GM13976 (cell line): Measurements from ENCODE around the gene HSPA4L.

Experiments used
- DNase-seq: peaks from one replicate; pipeline ENCODE4 v3.0.0; 2012; ENCODE audit warnings: low spot score
- in situ Hi-C: fragments of 300-500 bp; cut with MboI; formaldehyde crosslinking; loops from one replicate; pipeline ENCODE4 v1.12.0; 2022; ENCODE audit warnings: low sequenced_read_pairs, mixed read lengths, inconsistent platforms; ENCODE audit not compliant: unreplicated experiment
- TF ChIP-seq, protein P1 (sequence below): IDR thresholded peaks from 2 replicates; pipeline ENCODE4 v1.5.1; 2012; ENCODE audit warnings: borderline replicate concordance, mild to moderate bottlenecking; ENCODE audit not compliant: insufficient read depth; ENCODE audit errors: extremely low read depth, missing control alignments, control extremely low read depth

Gene HSPA4L

DNA sequence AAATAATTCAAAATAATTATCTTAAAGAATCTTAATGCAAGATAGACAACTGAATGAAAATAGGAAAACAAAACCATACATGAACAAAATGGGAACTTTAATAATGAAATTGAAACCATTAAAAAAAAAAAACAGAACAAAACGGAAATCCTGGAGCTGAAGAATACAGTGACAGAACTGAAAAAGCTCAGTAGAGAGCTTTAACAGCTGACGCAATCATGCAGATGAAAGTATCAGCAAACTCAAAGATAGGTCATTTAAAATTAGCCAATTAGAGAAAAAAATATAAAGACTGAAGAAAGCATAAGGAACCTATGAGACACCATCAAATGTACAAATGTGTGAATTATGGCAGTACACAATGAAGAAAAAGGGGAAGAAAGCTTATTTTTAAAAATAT lies 33.2 kb upstream of the HSPA4L start:
- in situ Hi-C loops = no loop called here
- DNase-seq = no peak
- TF ChIP-seq, protein P1, sequence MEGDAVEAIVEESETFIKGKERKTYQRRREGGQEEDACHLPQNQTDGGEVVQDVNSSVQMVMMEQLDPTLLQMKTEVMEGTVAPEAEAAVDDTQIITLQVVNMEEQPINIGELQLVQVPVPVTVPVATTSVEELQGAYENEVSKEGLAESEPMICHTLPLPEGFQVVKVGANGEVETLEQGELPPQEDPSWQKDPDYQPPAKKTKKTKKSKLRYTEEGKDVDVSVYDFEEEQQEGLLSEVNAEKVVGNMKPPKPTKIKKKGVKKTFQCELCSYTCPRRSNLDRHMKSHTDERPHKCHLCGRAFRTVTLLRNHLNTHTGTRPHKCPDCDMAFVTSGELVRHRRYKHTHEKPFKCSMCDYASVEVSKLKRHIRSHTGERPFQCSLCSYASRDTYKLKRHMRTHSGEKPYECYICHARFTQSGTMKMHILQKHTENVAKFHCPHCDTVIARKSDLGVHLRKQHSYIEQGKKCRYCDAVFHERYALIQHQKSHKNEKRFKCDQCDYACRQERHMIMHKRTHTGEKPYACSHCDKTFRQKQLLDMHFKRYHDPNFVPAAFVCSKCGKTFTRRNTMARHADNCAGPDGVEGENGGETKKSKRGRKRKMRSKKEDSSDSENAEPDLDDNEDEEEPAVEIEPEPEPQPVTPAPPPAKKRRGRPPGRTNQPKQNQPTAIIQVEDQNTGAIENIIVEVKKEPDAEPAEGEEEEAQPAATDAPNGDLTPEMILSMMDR = no peak

DNA sequence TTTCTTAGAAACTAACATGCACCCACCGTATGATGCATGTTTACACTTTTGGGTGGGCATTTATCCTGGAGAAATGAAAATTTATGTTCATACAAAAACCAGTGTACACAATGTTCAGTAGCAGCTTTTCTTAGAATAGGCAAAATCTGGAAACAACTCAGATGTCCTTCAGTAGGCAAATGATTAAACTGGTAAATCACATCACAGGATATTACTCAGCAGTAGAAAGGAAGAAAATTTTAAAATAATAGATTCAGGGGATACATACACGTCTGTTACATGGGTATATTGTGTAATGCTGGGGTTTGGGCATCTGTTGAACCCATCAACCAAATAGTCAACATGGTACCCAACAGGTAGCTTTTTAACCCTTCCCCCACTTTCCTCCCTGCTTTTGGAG lies 25.2 kb upstream of the HSPA4L start:
- TF ChIP-seq, protein P1 = no peak
- in situ Hi-C loops = no loop called here
- DNase-seq = no peak

DNA sequence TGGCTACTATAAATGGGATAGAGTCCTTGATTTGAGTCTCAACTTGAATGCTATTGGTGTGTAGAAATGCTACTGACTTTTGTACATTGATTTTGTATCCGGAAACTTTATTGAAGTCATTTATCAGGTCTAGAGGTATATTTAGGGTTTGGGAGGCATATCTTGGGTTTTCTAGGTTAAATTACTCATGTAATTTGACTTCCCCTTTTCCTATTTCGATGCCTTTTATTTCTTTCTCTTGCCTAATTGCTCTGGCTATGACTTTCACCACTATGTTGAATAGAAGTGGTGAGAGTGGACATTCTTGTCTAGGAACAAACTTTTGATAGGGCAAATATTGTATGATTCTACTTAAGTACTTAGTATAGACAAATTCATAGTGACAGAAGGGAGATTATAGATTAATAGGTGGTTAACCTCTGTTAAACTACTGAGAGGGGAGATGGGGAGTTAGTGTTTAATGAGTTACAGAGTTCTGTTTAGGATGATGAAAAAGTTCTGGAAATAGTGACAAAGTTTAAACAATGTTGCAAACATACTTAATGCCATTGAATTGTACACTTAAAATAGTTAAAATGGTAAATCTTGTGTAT lies 22.8 kb upstream of the HSPA4L start:
- in situ Hi-C loops = no loop called here

DNA sequence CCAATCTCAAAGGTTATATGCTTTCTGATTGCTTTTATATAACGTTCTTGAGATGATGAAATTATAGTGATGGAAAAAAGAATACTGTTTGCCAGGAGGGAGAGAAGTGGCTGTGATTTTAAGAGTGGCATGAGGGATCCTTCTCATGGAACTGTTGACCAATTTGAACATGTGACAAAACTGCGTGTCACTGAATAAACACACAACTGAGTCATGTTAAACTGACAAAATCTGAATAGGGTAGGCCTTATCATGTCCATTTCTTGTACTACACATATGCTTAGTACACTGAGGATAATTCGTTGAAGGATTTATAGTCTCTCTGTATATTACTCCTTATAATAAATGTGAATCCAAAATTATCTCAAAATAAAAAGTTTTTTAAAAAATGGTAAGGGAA lies 22.2 kb upstream of the HSPA4L start:
- in situ Hi-C loops = no loop called here
- TF ChIP-seq, protein P1 = no peak
- no peak for DNase-seq

More for the DNA sequence above, 22.8 kb upstream of the HSPA4L start:
- DNase-seq = no peak
- TF ChIP-seq, protein P1 = no peak

DNA sequence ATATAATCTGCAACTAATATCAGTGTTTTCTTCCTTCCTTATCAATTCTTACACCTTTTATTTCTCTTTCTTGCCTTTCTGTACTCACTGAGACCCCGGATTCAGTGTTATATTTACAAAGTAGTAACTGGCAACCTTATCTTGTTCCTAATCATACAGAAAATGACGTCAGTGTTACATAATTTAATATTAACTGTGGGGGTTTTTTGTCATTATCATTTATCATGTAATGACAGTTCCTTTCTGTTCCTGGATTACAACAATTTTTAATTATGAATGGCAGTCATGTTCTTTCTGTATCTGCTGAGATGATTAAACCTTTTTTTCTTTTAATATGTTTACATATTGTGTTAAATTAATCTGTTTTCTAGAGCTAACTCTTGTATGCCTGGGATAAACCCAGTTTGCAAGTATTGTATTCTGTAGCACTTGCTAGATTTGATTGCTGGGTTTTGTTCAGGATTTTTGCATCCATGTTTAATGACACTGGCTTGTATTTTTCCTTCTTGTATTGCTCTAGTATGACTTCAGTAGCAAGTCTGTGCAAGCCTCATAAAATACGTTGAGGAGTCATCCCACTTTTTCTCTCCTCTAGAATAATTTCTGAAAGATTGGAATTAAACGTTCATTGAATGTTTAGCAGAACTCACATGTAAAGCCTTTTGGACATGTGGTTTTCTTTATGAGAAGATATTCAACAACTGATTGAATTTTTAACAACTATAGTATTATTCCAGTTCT lies 10.4 kb upstream of the HSPA4L start:
- TF ChIP-seq, protein P1 = no peak
- no peak for DNase-seq
- in situ Hi-C loops = no loop called here

DNA sequence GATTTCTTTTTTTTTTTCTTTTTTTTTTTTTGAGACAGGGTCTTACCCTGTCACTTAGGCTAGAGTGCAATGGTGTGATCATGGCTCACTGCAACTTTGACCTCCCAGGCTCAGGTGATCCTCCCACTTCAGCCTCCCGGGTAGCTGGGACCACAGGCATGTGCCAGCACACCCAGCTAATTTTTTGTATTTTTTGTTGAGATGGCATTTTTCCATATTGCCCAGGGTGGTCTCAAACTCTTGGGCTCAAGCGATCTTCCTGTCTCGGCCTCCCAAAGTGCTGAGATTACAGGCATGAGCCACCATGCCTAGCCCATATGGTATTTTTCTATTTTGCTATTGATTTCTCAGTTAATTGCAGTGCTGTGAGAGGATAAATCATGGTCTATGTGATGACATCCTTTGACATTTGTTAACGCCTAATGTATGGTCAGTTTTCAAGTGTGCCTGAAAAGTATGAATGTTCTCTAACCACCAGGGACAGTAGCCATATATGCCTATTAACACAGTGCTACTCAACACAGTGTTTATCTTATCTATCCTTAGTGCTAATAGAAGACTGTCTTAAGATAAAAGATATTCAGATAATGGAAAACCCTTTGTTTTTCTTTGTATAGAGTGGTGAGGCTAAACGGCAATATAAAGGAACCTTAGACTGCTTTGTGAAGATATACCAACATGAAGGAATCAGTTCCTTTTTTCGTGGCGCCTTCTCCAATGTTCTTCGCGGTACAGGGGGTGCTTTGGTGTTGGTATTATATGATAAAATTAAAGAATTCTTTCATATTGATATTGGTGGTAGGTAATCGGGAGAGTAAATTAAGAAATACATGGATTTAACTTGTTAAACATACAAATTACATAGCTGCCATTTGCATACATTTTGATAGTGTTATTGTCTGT lies 9.1 kb upstream of the HSPA4L start:
- no peak for DNase-seq
- in situ Hi-C loops = no loop called here
- TF ChIP-seq, protein P1 = no peak
